ENCODE data around the gene TRIM17.

The TRIM17 gene

GRCh38 chr1:228400237-228400651 is 16.4 kb downstream of the TRIM17 start:
- no peak for DNase-seq

- no peak for DNase-seq
Measured at GRCh38 chr1:228399531-228400236, 17.0 kb downstream of the TRIM17 start.

GRCh38 chr1:228398741-228399461 is 17.8 kb downstream of the TRIM17 start:
- no peak for DNase-seq

- DNase-seq, result no peak
Measured at GRCh38 chr1:228397966-228398365, 18.7 kb downstream of the TRIM17 start.

- DNase-seq, result no peak
Measured at GRCh38 chr1:228396770-228397662, 19.6 kb downstream of the TRIM17 start.

- no peak for DNase-seq
Measured at GRCh38 chr1:228394571-228395394, 21.9 kb downstream of the TRIM17 start.

GRCh38 chr1:228393811-228394570 is 22.7 kb downstream of the TRIM17 start:
- DNase-seq, result no peak

- DNase-seq, result no peak
Measured at GRCh38 chr1:228393268-228393701, 23.4 kb downstream of the TRIM17 start.

- no peak for DNase-seq
Measured at GRCh38 chr1:228392111-228392936, 24.3 kb downstream of the TRIM17 start.

- DNase-seq, result no peak
Measured at GRCh38 chr1:228391411-228392020, 25.1 kb downstream of the TRIM17 start.

- no peak for DNase-seq
Measured at GRCh38 chr1:228390649-228391048, 26.0 kb downstream of the TRIM17 start.

GRCh38 chr1:228387321-228387720 is 29.3 kb downstream of the TRIM17 start:
- no peak for DNase-seq

GRCh38 chr1:228385232-228385631 is 31.4 kb downstream of the TRIM17 start:
- no peak for DNase-seq

GRCh38 chr1:228383773-228384172 is 32.9 kb downstream of the TRIM17 start:
- DNase-seq, result no peak

GRCh38 chr1:228381356-228381755 is 35.3 kb downstream of the TRIM17 start:
- no peak for DNase-seq

GRCh38 chr1:228379666-228380065 is 37.0 kb downstream of the TRIM17 start:
- DNase-seq, result no peak

GRCh38 chr1:228378873-228379460 is 37.7 kb downstream of the TRIM17 start:
- DNase-seq, result no peak

- peak in 1 of 4 experiments; percentile 22 for DNase-seq
Measured at GRCh38 chr1:228378090-228378872, 38.4 kb downstream of the TRIM17 start.

GRCh38 chr1:228377664-228378089 is 39.0 kb downstream of the TRIM17 start:
- DNase-seq, result no peak
